Right atrium auricular region (tissue), 2 donors: ENCODE measurements around the gene TBCD. TPM values are rescaled to one million over a fixed set of nuclear protein-coding genes. Genes with fewer than 3 reads are reported as not detected.

ENCODE experiments used
- DNase-seq: peaks from one replicate; pipeline ENCODE4 v3.0.0-alpha.2; 2019; ENCODE audit warnings: low spot score
- H3K27ac ChIP-seq, 2 donors: fragments of 200-600 bp; sonication (generic); 1 replicate in 1 of 2; 2 replicates in 1 of 2; pipeline ENCODE4 v1.5.1; 2016 to 2019
- H3K27me3 ChIP-seq, 2 donors: fragments of 200-600 bp; sonication (generic); one replicate each; pipeline versions ENCODE4 v1.5.1 to v1.6.0; 2017 to 2019
- H3K36me3 ChIP-seq: fragments of 200-600 bp; sonication (generic); one replicate; pipeline ENCODE4 v1.5.1; 2016
- H3K4me1 ChIP-seq, 2 donors: fragments of 200-600 bp; sonication (generic); one replicate each; pipeline versions ENCODE4 v1.5.1 to v1.6.0; 2017 to 2019
- H3K4me3 ChIP-seq, 2 donors: fragments of 200-600 bp; sonication (generic); 1 replicate in 1 of 2; 2 replicates in 1 of 2; pipeline ENCODE4 v1.5.1; 2017 to 2019; ENCODE audit warnings: mild to moderate bottlenecking in 1 of 2, moderate library complexity in 1 of 2
- H3K9me3 ChIP-seq, 2 donors: fragments of 200-600 bp; sonication (generic); one replicate each; pipeline ENCODE4 v1.5.1; 2019
- total RNA-seq, 2 donors: library from RNA; depleted of rRNA; stranded (reverse); fragments of >200 nt; gene quantifications; one replicate each; pipeline ENCODE4 v1.1.0, GENCODE V29; 2016
- TF ChIP-seq, protein P1 (sequence below), 2 donors: fragments of 200-600 bp; sonication (generic); IDR thresholded peaks; one replicate each; pipeline ENCODE4 v1.5.1; 2019; ENCODE audit warnings: antibody characterized with exemption in 2 of 2

TBCD gene
- total RNA-seq, 2 donors from 2014 or later: 19.4 to 29.6 TPM

DNA sequence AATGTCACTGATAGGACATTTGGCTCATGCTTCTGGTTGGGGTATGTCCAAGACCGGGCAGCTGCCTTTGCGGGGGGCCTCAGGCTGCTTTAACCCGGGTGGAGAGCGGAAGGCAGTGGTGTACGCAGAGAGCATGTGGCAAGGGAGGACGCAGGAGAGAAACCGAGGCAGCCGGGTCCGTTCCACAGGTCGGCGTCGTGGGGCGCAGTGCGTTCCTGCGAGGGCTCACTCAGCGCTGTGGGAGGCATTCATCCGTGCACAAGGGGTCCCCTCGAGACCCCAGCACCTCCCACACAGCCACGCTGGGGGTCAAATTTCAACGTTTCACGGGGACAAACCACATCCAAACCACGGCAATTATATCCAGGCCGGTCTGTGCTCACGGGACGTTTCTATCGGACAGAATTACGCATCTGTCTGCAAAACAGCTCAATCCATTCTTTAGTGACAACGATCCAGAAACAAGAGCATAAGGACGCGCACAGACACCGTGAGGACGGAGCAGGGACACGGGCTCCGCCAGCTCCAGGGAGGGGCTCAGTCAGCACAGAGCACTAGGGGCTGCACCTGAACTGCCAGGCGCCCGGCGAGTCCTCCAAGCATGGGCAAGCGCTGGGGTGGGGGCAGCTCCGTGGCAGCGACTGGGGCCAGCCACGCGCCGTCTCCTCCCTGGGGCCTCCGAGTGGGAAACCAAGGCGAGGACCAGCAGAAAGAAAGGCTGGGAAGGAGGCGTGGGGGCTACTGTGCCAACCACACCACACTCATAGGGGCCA lies 219.1 kb downstream of the TBCD start:
- H3K4me1 ChIP-seq: no peaks in the 10 kb centered on the region
- no peaks in the 10 kb centered on the region for H3K9me3 ChIP-seq
- H3K36me3 ChIP-seq: no peaks in the 10 kb centered on the region
- no peak for DNase-seq
- no peak overlapping the region for H3K4me3 ChIP-seq
- H3K27ac ChIP-seq: no peak overlapping the region
- TF ChIP-seq, protein P1, sequence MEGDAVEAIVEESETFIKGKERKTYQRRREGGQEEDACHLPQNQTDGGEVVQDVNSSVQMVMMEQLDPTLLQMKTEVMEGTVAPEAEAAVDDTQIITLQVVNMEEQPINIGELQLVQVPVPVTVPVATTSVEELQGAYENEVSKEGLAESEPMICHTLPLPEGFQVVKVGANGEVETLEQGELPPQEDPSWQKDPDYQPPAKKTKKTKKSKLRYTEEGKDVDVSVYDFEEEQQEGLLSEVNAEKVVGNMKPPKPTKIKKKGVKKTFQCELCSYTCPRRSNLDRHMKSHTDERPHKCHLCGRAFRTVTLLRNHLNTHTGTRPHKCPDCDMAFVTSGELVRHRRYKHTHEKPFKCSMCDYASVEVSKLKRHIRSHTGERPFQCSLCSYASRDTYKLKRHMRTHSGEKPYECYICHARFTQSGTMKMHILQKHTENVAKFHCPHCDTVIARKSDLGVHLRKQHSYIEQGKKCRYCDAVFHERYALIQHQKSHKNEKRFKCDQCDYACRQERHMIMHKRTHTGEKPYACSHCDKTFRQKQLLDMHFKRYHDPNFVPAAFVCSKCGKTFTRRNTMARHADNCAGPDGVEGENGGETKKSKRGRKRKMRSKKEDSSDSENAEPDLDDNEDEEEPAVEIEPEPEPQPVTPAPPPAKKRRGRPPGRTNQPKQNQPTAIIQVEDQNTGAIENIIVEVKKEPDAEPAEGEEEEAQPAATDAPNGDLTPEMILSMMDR (IDR thresholded peaks at IDR 0.05): no peak
- no peaks in the 10 kb centered on the region for H3K27me3 ChIP-seq

DNA sequence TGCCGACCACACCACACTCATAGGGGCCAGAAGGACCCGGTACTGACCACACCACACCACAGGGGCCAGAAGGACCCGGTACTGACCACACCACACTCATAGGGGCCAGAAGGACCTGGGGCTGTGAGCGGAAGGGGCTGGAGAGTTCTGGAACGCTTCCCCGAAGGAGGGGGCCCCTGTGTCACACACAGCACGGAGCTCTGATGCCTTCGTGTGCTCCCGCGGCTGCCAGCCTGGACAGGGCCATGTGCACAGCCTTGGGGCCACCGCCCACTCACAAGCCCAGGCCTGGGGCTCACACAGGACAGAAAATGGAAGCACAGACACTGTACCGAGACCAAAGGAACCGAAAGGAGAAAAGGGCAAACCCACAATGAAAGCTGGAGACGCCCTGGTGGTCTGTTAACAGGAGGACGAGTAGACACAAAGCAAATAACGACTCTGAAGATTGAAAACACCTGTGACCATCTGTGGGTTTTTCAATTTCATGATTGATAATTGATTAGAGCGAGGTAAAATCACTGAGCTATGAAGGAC lies 221.0 kb downstream of the TBCD start:
- Histone ChIP-seq H3K4me3 (no peak overlapping the region), H3K4me1 (no peaks in the 10 kb centered on the region), H3K36me3 (no peaks in the 10 kb centered on the region), H3K27me3 (no peaks in the 10 kb centered on the region), H3K27ac (no peak overlapping the region), H3K9me3 (no peaks in the 10 kb centered on the region)
- TF ChIP-seq, protein P1 (IDR thresholded peaks at IDR 0.05): no peak
- DNase-seq: peak; percentile 53

DNA sequence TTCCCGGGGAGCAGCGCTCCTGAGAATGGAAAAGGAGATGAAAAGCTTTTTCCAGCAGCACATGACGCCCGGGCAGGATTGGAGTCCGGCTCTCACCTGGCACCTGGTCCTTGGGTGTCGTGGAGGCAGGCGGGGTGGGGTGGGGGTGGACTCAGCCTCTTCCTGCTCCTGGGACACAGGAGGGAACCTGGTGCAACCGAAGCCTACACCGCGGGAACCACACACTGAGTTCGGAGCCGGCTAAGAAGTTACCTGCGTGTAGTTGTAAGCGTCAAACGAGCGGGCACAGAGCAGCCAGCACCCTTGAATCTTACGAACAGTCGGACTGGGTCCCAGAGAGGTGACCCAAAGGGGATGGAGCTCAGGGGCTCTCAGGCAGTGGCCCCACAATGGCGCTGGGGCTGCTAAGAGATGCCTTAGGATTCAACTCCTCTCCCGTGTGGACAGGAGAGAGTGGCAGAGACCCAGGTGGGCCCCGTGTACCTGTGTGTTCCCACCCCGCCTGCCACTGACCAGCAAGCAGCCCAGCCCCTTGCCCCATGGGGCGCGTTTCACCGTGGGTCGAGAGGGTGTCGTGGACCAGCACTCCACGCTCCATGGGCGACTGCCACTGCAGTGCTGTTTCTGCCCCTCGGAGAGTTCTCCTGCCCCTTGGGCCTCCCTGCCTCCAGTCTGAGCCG lies 221.7 kb downstream of the TBCD start:
- no peaks in the 10 kb centered on the region for H3K9me3 ChIP-seq
- TF ChIP-seq, protein P1 (IDR thresholded peaks at IDR 0.05): no peak
- peak; percentile 52 for DNase-seq
- H3K4me3 ChIP-seq: no peak overlapping the region
- no peak overlapping the region for H3K27ac ChIP-seq
- no peaks in the 10 kb centered on the region for H3K4me1 ChIP-seq
- no peaks in the 10 kb centered on the region for H3K27me3 ChIP-seq
- no peaks in the 10 kb centered on the region for H3K36me3 ChIP-seq

DNA sequence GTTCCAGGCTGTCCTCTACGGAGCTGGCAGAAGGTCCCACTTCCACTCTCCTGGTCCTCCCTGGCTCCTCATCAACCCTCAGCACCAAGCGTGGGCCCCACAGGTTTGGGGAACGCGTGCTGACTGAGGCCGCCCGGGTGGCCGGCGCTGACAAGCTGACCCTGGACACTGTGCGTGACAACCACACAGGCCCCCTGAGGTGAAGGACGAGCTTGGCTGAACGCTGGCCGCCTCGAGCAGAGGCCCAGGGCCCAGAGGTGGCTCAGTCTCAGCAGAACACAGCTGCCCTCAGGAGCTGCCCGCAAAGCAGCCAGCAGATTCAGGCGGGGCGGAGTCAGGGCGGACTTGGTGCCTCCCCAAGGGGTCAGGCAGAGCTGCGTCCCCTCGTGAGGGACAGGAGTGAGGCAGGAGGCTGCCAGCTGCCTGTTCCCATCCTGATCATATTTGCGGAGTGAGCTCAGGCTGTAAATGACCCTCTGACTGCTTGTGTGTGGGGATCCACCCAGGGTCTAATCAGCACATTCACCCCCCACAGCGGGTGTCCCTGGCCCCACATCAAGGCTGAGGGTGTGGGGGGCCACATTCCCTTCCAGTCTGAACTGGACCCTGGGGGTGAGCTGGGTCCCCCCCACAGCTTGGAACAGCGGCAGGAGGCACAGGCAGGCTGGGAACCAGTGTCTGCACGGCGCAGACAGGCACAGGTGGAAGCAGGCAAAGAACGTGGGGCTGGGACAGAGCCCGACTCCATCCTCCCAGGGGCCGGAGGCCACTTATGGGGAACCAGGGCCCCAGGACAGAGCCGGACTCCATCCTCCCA lies 222.5 kb downstream of the TBCD start:
- peak; percentile 43 for DNase-seq
- no peaks in the 10 kb centered on the region for H3K9me3 ChIP-seq
- H3K27ac ChIP-seq: no peak overlapping the region
- H3K36me3 ChIP-seq: no peaks in the 10 kb centered on the region
- no peaks in the 10 kb centered on the region for H3K4me1 ChIP-seq
- no peaks in the 10 kb centered on the region for H3K27me3 ChIP-seq
- no peak overlapping the region for H3K4me3 ChIP-seq
- TF ChIP-seq, protein P1 (IDR thresholded peaks at IDR 0.05): no peak

DNA sequence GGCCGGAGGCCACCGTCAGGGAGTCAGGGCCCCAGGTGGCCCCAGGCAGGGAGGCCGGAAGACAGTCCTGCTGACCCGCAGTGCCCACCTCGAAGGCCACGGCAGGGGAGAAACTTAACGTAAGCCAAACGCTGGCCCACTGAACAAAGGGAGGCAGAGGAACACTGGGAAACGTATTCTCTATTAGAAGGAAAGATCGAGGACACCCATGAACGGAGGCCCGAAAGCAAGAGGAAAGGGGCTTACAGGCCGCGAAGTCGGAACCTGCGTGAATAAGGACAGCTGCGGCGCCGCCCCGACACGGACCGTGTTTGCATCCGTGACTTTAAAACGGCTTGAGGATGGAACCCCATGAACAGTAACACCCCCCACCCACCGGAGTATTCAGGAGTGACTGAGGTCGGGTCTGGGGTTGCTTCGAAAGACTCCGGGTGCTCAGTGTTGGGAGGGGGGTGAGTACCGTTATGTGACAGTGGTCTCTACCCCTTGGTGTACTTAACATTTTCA lies 225.2 kb downstream of the TBCD start:
- Histone ChIP-seq H3K4me1 (no peaks in the 10 kb centered on the region), H3K36me3 (no peaks in the 10 kb centered on the region), H3K4me3 (no peak overlapping the region), H3K27me3 (no peaks in the 10 kb centered on the region), H3K9me3 (no peaks in the 10 kb centered on the region), H3K27ac (no peak overlapping the region)
- DNase-seq: no peak
- TF ChIP-seq, protein P1 (IDR thresholded peaks at IDR 0.05): no peak
